Neural crest cell (in vitro differentiated cells): ENCODE measurements around the gene NAA15. TPM values are rescaled to one million over a fixed set of nuclear protein-coding genes. Genes with fewer than 3 reads are reported as not detected.
"Not testable (repeated sequence)": the region's sequence is repeated elsewhere in the genome, so short reads cannot be mapped to it uniquely, and the experiment has no call there.

Experiments used
- DNase-seq: peaks from one replicate; pipeline ENCODE4 v3.0.0; 2021; ENCODE audit warnings: low read depth, mixed read lengths, low spot score
- H3K27ac Mint-ChIP-seq: one replicate; pipeline ENCODE4 v1.8.0; 2021; ENCODE audit warnings: mild to moderate bottlenecking, mixed read lengths; ENCODE audit not compliant: unreplicated experiment
- H3K27me3 Mint-ChIP-seq: 2 replicates; pipeline ENCODE4 v1.8.0; 2021; ENCODE audit warnings: low read depth, mild to moderate bottlenecking, mixed read lengths
- H3K36me3 Mint-ChIP-seq: 2 replicates; pipeline ENCODE4 v1.8.0; 2021; ENCODE audit warnings: low read depth, mild to moderate bottlenecking, mixed read lengths
- H3K4me1 Mint-ChIP-seq: 2 replicates; pipeline ENCODE4 v1.8.0; 2021; ENCODE audit warnings: mixed read lengths
- H3K4me3 Mint-ChIP-seq: one replicate; pipeline ENCODE4 v1.8.0; 2021; ENCODE audit warnings: mild to moderate bottlenecking, mixed read lengths
- H3K9me3 Mint-ChIP-seq: 2 replicates; pipeline ENCODE4 v1.8.0; 2021; ENCODE audit warnings: mixed read lengths
- total RNA-seq: library from RNA; stranded (reverse); gene quantifications from 2 replicates; pipeline ENCODE4 v1.2.1, GENCODE V29; 2021
- TF ChIP-seq, protein P1 (sequence below): fragments of 200-600 bp; sonication (generic); conservative IDR thresholded peaks from 2 replicates; pipeline ENCODE4 v1.5.0; 2021; ENCODE audit warnings: antibody characterized with exemption, mild to moderate bottlenecking

Gene NAA15
- total RNA-seq, 1 donor from 2014 or later = 81.9 TPM

DNA sequence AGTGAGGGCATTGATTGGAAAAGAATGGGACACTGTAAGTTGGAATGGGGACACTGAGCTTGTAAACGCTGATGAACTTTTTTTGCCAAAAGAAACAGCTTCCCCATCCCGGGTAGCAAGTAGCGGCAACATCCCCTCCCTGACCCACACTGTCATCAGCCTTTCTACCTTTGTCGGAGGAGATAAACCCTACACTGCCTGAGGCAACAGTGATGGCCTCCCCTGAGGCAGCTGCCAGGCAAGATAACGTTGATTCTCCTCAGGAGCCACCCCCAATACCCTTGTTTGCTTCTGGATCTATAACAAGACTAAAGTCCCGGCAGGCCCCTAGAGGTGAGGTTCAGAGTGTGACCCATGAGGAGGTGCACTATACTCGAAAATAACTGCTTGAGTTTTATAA lies 142.4 kb downstream of the NAA15 start:
- TF ChIP-seq, protein P1, sequence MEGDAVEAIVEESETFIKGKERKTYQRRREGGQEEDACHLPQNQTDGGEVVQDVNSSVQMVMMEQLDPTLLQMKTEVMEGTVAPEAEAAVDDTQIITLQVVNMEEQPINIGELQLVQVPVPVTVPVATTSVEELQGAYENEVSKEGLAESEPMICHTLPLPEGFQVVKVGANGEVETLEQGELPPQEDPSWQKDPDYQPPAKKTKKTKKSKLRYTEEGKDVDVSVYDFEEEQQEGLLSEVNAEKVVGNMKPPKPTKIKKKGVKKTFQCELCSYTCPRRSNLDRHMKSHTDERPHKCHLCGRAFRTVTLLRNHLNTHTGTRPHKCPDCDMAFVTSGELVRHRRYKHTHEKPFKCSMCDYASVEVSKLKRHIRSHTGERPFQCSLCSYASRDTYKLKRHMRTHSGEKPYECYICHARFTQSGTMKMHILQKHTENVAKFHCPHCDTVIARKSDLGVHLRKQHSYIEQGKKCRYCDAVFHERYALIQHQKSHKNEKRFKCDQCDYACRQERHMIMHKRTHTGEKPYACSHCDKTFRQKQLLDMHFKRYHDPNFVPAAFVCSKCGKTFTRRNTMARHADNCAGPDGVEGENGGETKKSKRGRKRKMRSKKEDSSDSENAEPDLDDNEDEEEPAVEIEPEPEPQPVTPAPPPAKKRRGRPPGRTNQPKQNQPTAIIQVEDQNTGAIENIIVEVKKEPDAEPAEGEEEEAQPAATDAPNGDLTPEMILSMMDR = no peak
- H3K27me3 Mint-ChIP-seq = no peaks in the 10 kb centered on the region
- no peaks in the 10 kb centered on the region for H3K4me1 Mint-ChIP-seq
- H3K4me3 Mint-ChIP-seq = no peak overlapping the region
- peaks cover 19% of the 10 kb centered on the region for H3K9me3 Mint-ChIP-seq
- H3K36me3 Mint-ChIP-seq = peaks cover 36% of the 10 kb centered on the region
- no peak for DNase-seq
- H3K27ac Mint-ChIP-seq = no peak overlapping the region

DNA sequence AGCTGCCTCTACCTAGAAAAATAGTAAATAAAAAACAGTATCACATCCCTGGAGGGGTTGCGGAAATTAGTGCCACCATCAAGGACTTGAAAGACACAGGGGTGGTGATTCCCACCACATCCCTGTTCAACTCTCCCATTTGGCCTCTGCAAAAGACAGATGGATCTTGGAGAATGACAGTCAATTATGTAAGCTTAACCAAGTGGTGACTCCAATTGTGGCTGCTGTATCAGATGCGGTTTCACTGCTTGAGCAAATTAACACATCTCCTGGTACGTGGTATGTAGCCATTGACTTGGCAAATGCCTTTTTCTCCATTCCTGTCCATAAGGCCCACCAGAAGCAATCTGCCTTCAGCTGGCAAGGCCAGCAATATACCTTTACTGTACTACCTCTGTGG lies 143.6 kb downstream of the NAA15 start:
- peaks cover 33% of the 10 kb centered on the region for H3K36me3 Mint-ChIP-seq
- H3K4me3 Mint-ChIP-seq, H3K4me1 Mint-ChIP-seq, DNase-seq, H3K27ac Mint-ChIP-seq, H3K27me3 Mint-ChIP-seq: not testable (repeated sequence)
- peaks cover 15% of the 10 kb centered on the region for H3K9me3 Mint-ChIP-seq

DNA sequence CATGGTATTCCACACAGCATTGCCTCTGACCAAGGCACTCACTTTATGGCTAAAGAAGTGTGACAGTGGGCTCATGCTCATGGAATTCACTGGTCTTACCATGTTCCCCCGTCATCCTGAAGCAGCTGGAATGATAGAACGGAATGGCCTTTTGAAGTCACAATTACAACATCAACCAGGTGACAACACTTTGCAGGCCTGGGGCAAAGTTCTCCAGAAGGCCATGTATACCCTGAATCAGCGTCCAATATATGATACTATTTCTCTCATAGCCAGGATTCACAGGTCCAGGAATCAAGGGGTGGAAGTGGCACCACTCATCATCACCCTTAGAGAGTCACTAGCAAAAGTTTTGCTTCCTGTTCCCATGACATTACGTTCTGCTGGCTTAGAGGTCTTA lies 145.8 kb downstream of the NAA15 start:
- not testable (repeated sequence) for H3K4me1 Mint-ChIP-seq, H3K4me3 Mint-ChIP-seq, DNase-seq, H3K27ac Mint-ChIP-seq, H3K27me3 Mint-ChIP-seq
- peaks cover 13% of the 10 kb centered on the region for H3K9me3 Mint-ChIP-seq
- H3K36me3 Mint-ChIP-seq = peaks cover 22% of the 10 kb centered on the region

DNA sequence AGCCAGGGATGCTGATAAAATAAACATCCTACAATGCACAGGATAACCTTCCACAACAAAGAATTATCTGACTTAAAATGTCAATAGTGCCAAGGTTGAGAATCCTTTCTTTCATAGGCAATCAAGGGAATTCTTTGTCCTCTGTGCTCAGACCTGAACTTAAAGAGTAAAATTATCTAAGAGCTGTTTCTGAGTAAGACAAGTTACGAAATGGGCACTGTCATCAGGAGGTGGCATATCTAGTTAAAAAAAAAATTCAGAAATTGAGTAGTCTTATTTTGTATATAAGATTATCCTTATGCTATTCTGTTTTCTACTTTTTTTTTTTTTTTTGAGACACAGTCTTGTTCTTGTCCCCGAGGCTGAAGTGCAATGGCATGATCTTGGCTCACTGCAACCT lies 149.3 kb downstream of the NAA15 start:
- Mint-ChIP-seq H3K27me3 (no peaks in the 10 kb centered on the region), H3K36me3 (peaks cover 19% of the 10 kb centered on the region), H3K4me3 (peak overlapping the region; percentile 61), H3K4me1 (peaks cover 36% of the 10 kb centered on the region), H3K27ac (no peak overlapping the region), H3K9me3 (peaks cover 11% of the 10 kb centered on the region)
- TF ChIP-seq, protein P1 = no peak
- DNase-seq = no peak

DNA sequence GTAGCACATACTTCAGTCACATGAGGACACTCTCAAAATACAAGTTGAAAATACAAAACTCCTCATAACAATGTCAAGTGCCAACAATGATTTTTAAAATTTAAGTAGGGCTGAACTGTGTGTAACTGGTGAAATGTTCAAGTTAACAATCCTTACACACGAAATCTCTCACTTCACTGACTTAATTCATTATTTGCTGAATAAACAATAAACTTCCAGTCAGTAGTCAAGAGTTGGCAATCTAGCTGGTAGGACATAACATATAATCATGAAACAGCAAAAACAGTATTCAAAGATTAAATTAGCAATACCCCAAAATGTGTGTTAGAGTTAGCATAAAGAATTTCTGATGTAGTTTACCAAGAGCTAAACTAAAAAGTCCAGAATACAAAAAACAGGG lies 150.7 kb downstream of the NAA15 start:
- Mint-ChIP-seq H3K27me3 (no peaks in the 10 kb centered on the region), H3K9me3 (peaks cover 6% of the 10 kb centered on the region), H3K36me3 (peaks cover 13% of the 10 kb centered on the region), H3K27ac (no peak overlapping the region), H3K4me1 (peaks cover 49% of the 10 kb centered on the region), H3K4me3 (peak overlapping the region; percentile 96)
- DNase-seq = no peak
- TF ChIP-seq, protein P1 = no peak

DNA sequence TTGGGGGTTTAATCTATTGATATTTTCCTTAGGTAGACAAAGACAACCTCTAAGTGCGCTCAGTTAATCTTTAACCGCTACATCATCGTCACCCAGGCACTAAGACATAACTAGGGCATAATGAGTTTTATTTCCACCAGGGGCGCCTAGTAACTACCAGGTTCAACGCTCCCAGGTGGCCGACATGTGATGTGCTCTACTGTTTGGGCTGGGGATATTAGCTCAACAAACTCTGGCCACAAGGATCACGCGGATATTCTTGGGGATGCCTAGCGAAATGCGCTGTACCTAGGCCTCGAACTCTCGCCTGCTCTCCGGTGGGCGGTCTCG lies 151.7 kb downstream of the NAA15 start:
- TF ChIP-seq, protein P1 = peak; percentile 61
- H3K4me3 Mint-ChIP-seq = peak overlapping the region; percentile 96
- H3K27me3 Mint-ChIP-seq = no peaks in the 10 kb centered on the region
- peak overlapping the region; percentile 96 for H3K27ac Mint-ChIP-seq
- peaks cover 54% of the 10 kb centered on the region for H3K4me1 Mint-ChIP-seq
- H3K9me3 Mint-ChIP-seq = peaks cover 6% of the 10 kb centered on the region
- peaks cover 10% of the 10 kb centered on the region for H3K36me3 Mint-ChIP-seq
- DNase-seq = no peak
